GM19468 (cell line): ENCODE results near the gene ACAP2.

Experiments used
- ATAC-seq: cut with Tn5 transposase; IDR thresholded peaks from one replicate; pipeline ENCODE4 v1.9.1; 2021; ENCODE audit warnings: mild to moderate bottlenecking, moderate library complexity, moderate number of reproducible peaks; ENCODE audit not compliant: unreplicated experiment; ENCODE audit errors: extremely low read depth

The ACAP2 gene

GRCh38 chr3:195265363-195265976 lies 177.3 kb downstream of the ACAP2 start:
- no peak for ATAC-seq

GRCh38 chr3:195263925-195264600 lies 178.8 kb downstream of the ACAP2 start:
- no peak for ATAC-seq

GRCh38 chr3:195263193-195263924 lies 179.5 kb downstream of the ACAP2 start:
- no peak for ATAC-seq

GRCh38 chr3:195261925-195262324 lies 180.9 kb downstream of the ACAP2 start:
- no peak for ATAC-seq

- no peak for ATAC-seq
Measured at GRCh38 chr3:195260280-195260905, 182.4 kb downstream of the ACAP2 start.

- ATAC-seq = peak; percentile 73
Measured at GRCh38 chr3:195259475-195260279, 183.1 kb downstream of the ACAP2 start.

GRCh38 chr3:195259154-195259474 lies 183.7 kb downstream of the ACAP2 start:
- no peak for ATAC-seq

- ATAC-seq = no peak
Measured at GRCh38 chr3:195258449-195259153, 184.2 kb downstream of the ACAP2 start.

GRCh38 chr3:195257454-195258448 lies 185.1 kb downstream of the ACAP2 start:
- ATAC-seq = no peak

GRCh38 chr3:195256639-195257453 lies 186.0 kb downstream of the ACAP2 start:
- no peak for ATAC-seq

- no peak for ATAC-seq
Measured at GRCh38 chr3:195255571-195256501, 187.0 kb downstream of the ACAP2 start.

- no peak for ATAC-seq
Measured at GRCh38 chr3:195255176-195255500, 187.7 kb downstream of the ACAP2 start.

- no peak for ATAC-seq
Measured at GRCh38 chr3:195254454-195255175, 188.2 kb downstream of the ACAP2 start.

GRCh38 chr3:195253923-195254432 lies 188.8 kb downstream of the ACAP2 start:
- ATAC-seq = no peak

GRCh38 chr3:195251336-195252065 lies 191.3 kb downstream of the ACAP2 start:
- no peak for ATAC-seq
